Measurements from ENCODE around the gene UBR4.
"Not testable (repeated sequence)": the region's sequence is repeated elsewhere in the genome, so short reads cannot be mapped to it uniquely, and the experiment has no call there.

The UBR4 gene

DNA sequence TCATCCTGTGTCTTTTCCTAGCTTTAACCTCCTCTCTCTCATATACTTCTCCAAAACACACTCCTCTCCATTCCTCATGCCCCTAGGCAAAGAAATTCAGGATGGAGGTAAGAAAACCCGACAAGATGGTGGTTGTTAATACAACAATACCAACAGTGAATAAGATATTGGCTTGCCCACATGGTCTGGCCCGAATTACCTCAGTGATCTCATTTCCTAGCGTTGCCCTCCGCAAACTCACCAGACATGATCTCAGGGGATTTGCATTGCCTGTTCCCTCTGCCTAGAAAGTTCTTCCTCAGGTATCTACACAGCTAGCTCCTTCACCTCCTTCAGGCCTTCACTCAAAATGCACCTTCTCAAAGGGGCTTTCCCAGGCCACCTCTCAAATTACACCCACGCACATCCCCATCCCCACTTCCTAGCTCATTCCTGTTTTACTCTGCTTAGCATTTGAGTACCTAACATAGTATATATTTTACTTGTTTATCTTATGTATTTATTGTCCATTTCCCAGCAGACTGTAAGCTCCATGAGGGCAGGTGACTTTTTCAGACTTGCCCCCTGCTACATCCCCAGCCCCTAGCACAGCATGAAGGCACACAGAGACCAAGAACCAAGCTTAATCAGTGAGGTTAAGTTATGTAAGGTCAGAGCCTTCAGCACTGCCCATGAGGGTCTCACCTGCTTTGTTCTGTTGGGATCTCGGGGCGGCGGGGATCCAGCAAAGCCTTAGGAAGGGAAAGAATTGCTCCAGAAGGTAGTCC, 10.2 kb upstream of the UBR4 start:
- DNase-seq (ENCODE audit: low read depth in 1 of 2, low spot score in 1 of 2) = no peak

DNA sequence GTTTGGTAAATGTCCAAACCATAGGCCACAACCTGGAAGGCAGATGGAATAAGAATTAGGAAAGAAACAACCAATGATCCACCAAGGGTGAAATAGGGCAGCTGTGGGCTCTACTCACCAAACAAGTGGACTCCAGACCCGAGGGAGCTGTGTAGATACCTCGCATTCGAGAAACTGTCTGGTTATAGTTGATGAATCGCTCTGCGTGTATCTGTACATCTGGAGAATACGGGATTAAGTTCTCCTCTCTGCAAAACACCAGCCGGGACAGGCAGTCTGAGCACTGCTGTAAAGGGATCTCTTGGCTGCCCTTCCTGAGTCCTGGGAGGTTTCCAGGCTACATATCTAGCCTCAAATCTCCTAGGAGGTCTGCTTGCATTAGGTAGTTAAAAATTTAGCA, 9.4 kb upstream of the UBR4 start:
- no peak for DNase-seq (ENCODE audit: low read depth in 1 of 2, low spot score in 1 of 2)

DNA sequence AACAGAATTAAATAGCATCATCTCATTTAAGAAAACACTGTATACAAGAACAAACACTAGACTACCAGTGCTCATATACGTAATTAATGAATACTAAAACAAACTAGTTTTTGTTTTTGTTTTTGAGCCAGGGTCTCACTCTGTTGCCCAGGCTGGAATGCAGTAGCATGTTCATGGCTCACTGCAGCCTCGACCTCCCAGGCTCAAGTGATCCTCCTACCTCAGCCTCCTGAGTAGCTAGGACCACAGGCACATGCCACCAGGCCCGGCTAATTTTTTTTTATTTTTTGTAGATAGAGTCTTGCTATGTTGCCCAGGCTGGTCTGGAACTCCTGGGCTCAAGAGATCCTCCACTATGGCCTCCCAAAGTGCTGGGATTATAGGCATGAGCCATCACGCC, 6.5 kb upstream of the UBR4 start:
- DNase-seq (ENCODE audit: low read depth in 1 of 2, low spot score in 1 of 2) = not testable (repeated sequence)

GRCh38 chr1:19213580-19213979, 3.5 kb upstream of the UBR4 start:
- DNase-seq (ENCODE audit: low read depth in 1 of 2, low spot score in 1 of 2) = no peak

- no peak for DNase-seq (ENCODE audit: low read depth in 1 of 2, low spot score in 1 of 2)
Measured at GRCh38 chr1:19212167-19212566, 2.1 kb upstream of the UBR4 start.

DNA sequence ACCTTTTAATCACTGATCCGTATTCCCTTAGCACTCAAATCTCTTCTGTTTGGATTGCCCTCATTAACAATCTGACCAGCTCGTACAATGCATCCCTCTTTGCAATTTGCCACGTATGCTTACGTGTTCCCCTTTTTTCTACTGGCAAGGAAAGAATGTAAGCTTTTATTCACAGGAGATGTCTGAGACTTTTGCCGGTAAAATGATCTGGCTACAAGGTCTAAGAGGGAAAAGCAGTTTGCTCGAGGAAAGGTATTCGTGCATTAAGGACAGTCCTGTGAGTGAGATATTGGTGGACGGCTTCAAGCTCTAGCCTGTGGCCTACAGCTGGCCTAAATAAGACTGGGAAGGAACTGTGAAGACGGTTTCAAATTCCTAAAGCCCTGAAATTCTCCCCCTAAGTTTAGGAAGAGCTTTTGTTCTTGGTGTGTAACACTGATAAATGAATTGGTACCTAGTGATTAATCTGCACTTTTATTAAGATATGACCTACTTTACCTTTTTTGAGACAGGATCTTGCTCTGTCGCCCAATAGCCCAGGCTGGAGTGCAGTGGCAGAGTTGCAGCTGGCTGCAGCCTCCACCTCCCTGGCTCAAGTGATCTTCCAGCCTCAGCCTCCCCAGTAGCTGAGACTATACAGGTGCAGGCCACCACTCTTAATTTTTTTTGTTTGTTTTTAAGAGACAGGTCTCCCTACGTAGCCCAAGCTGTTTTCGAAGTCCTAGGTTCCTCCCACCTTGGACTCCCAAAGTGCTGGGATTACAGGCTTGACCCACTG, 895 bp upstream of the UBR4 start:
- DNase-seq (ENCODE audit: low read depth in 1 of 2, low spot score in 1 of 2) = no peak

DNA sequence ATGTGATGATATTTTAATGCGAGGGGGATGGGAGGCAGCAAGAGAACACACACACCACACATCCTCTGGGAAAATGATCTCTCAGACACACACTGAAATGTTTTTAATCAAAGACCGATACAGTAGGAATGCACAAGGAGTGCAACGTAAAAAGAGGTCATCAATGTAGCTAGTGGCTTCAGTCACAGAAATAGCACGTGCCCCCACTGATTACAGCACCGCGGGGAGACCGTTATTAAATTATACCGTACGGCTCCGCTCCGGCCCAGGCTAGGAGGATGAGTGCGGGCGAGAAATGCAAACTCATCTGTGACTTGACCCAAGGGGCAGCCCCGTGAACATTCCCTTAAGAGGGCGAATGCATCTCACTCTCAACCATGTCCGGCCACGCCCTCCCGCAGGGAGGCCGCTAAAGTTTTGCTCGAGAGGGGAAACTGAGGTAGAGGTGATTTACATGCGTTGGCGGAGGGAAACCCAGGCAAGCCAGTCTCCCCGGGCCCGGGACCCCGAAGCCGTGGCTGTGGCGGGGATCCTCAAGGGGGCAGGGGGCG, 552 bp downstream of the UBR4 start:
- DNase-seq (ENCODE audit: low read depth in 1 of 2, low spot score in 1 of 2) = peak in 1 of 2 donors; percentile 56

GRCh38 chr1:19208710-19209438, 1.2 kb downstream of the UBR4 start:
- no peak for DNase-seq (ENCODE audit: low read depth in 1 of 2, low spot score in 1 of 2)

DNA sequence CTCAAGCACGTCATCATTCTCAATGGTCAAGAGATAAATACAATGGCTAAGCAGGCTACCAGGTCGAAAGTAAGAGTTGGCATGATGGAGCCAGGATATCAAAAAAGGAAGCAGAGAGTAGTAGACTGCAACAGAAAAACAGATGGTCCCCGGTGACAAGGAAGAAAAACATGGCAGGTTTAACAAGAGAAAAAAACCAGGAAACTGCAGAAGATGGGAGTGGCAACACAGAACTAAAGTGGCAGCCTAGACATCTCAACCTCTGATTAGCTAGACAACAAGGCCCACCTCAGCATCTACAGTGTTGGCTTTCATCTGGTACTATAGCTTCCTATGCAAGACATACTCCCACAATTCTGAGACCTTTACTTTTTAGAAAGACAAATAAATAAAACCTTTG, 3.1 kb downstream of the UBR4 start:
- no peak for DNase-seq (ENCODE audit: low read depth in 1 of 2, low spot score in 1 of 2)

DNA sequence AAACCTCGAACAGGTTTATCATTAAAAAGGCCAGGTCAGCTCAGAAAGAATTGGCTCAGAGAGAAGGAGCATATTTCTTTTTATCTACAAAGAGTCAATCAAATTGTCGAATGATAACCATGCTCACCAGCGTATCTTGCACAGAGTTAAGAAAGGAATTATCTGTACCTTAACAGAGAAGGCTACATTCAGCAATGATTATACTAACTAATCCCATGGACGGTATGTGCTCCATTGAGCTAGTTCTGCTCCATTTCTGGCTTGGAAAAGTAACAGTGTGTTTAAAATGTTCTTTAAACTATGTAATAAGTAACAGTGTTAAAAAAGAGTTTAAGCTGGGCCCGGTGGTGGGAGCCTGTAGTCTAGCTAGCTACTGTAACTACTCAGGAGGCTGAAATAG, 4.2 kb downstream of the UBR4 start:
- DNase-seq (ENCODE audit: low read depth in 1 of 2, low spot score in 1 of 2) = no peak

GRCh38 chr1:19205403-19205802, 4.7 kb downstream of the UBR4 start:
- no peak for DNase-seq (ENCODE audit: low read depth in 1 of 2, low spot score in 1 of 2)

DNA sequence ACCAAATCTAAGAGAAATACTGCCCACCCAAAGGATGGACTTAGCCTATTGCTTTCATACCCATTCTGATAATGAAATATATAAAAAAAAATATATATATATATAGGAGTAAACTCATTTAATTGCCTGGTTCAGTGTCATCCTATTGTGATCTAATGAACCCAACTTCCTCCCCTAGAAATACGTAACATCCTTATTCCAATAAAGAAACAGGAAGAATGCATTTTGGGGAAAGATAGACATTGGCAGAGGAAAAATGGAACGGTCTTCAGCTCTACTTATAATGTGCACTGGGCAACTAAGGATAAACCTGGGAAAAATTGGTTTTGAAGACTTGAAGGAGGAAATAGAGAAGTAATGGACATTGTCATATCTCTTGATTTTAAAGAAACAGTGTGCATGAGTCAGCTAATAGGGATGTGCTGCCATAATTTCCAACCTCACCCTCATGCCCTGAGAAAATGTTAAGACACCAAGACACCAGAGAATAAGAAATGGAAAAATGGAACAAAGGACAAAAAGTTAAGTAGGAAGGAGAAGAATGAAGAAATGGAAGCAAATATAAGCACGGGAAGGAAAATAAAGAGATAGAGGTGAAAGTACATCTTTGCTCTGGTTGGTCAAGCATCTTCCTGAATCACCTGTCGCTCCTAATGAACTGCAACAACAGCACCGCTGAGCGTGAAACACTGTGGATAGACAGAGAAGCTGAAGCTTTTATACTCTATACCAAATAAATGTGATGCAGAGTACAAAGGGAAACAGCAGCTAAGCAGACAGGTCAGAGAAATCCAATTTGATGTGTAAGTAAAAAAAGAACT, 5.4 kb downstream of the UBR4 start:
- DNase-seq (ENCODE audit: low read depth in 1 of 2, low spot score in 1 of 2) = no peak

DNA sequence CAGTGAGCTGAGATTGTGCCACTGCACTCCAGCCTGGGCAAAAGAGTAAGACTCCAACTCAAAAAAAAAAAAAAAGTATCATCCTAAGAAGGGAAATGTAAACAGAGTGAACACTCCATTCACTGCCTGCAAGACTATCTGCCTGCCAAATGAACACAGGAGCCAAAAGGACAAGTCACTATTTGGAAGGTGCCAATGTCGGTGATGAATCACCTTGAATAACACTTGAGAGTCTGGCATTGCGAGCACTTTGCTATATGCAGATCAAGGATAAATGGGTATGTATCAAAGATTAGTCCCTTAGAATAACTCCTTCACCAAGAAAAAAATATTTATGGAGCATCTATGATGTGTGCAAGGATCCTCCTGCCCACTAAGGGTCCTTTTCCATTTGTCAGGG, 6.6 kb downstream of the UBR4 start:
- no peak for DNase-seq (ENCODE audit: low read depth in 1 of 2, low spot score in 1 of 2)

- no peak for DNase-seq (ENCODE audit: low read depth in 1 of 2, low spot score in 1 of 2)
Measured at GRCh38 chr1:19202396-19202795, 7.7 kb downstream of the UBR4 start.

DNA sequence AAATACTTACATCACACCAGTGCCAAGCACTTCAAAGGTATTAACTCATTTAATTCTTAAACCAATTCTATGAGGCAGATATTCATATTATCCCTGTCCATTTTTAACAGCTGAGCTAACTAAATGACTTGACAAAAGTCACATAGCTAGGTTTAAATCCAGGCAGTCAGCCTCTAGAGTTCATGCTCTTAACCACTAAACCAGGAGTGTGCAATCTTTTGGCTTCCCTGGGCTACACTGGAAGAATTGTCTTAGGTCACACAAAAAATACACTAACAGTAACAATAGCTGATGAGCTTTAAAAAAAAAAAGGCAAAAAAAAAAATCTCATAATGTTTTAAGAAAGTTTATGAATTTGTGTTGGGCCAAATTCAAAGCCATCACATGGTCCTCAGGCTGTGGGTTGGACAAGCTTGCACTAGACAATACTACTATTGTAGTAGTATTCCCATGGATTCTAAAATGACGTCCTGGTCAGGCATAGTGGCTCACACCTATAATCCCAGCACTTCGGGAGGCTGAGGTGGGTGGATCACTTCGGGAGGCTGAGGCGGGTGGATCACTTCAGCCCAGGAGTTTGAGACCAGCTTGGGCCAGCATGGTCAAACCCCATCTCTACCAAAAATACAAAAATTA, 10.0 kb downstream of the UBR4 start:
- no peak for DNase-seq (ENCODE audit: low read depth in 1 of 2, low spot score in 1 of 2)

- DNase-seq (ENCODE audit: low read depth in 1 of 2, low spot score in 1 of 2) = no peak
Measured at GRCh38 chr1:19199329-19199968, 10.6 kb downstream of the UBR4 start.

GRCh38 chr1:19198820-19199219, 11.2 kb downstream of the UBR4 start:
- DNase-seq (ENCODE audit: low read depth in 1 of 2, low spot score in 1 of 2) = no peak

- no peak for DNase-seq (ENCODE audit: low read depth in 1 of 2, low spot score in 1 of 2)
Measured at GRCh38 chr1:19197845-19198244, 12.2 kb downstream of the UBR4 start.

DNA sequence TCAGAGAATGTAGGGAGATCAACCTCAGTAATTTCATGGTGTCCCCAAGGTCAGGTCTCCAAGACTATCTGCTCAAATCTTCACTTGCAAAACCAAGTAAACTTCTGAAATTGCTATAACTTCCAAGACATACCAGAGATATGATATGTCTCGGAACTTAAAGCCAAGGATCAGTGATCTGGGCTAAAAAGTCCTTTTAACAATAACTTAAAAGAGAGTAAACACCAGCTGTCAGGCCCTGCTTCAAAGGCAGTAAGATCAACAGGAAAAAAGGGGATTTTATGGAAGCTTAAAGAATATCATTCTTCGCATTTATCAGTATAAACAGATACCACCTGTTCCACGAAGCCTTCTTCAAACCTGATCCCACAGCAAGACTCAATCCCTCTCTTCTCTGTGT, 13.7 kb downstream of the UBR4 start:
- DNase-seq (ENCODE audit: low read depth in 1 of 2, low spot score in 1 of 2) = no peak

GRCh38 chr1:19193004-19193403, 17.1 kb downstream of the UBR4 start:
- no peak for DNase-seq (ENCODE audit: low read depth in 1 of 2, low spot score in 1 of 2)

Data from activated CD4-positive, alpha-beta T cell treated with anti-CD3 and anti-CD28 coated beads, Interleukin-2, amount 50 U/mL, for 24 hours (primary cell).